GM23338 (cell line): Measurements from ENCODE around the gene GBP7.

ENCODE experiments used
- EZH2 ChIP-seq: fragments of 200-600 bp; sonication (generic); IDR thresholded peaks from one replicate; pipeline ENCODE4 v1.8.0; 2017; ENCODE audit warnings: antibody characterized with exemption, mild to moderate bottlenecking, low read depth; ENCODE audit not compliant: unreplicated experiment
- EZH2phosphoT487 ChIP-seq: fragments of 200-600 bp; sonication (generic); IDR thresholded peaks from one replicate; pipeline ENCODE4 v1.8.1; 2018; ENCODE audit warnings: antibody characterized with exemption; ENCODE audit not compliant: unreplicated experiment
- JUNB ChIP-seq: IDR thresholded peaks from one replicate; pipeline ENCODE4 v1.6.1; 2016; ENCODE audit warnings: antibody characterized with exemption; ENCODE audit not compliant: unreplicated experiment
- POLR2AphosphoS5 ChIP-seq: IDR thresholded peaks from 2 replicates; pipeline ENCODE4 v1.6.1; 2016; ENCODE audit warnings: antibody characterized with exemption, low read depth
- TF ChIP-seq, protein P1 (sequence below), 2 experiments: fragments of 200-600 bp in 1 of 2; sonication (generic) in 1 of 2; conservative IDR thresholded peaks; 2 replicates each; pipeline versions ENCODE4 v1.5.1 to v1.6.1; 2016 to 2017; ENCODE audit warnings: antibody characterized with exemption in 2 of 2, low read depth in 2 of 2, mild to moderate bottlenecking in 2 of 2, moderate library complexity in 1 of 2

DNA sequence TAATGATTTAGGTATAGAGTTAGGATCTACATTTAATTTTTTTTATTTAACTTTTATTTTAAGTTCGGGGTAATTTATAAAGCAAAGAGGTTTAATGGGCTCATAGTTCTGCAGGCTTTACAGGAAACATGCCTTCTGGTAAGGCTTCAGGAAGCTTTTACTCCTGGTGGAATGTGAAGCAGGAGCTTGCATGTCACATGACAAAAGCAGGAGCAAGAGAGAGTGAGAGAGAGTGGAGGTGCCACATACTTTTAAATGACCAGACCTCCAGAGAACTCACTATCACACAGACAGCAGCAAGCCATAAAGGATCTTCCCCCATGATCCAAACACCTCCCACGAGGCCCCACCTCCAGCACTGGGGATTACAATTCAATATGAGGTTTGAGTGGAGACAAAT, 32.3 kb downstream of the GBP7 start:
- TF ChIP-seq, protein P1, sequence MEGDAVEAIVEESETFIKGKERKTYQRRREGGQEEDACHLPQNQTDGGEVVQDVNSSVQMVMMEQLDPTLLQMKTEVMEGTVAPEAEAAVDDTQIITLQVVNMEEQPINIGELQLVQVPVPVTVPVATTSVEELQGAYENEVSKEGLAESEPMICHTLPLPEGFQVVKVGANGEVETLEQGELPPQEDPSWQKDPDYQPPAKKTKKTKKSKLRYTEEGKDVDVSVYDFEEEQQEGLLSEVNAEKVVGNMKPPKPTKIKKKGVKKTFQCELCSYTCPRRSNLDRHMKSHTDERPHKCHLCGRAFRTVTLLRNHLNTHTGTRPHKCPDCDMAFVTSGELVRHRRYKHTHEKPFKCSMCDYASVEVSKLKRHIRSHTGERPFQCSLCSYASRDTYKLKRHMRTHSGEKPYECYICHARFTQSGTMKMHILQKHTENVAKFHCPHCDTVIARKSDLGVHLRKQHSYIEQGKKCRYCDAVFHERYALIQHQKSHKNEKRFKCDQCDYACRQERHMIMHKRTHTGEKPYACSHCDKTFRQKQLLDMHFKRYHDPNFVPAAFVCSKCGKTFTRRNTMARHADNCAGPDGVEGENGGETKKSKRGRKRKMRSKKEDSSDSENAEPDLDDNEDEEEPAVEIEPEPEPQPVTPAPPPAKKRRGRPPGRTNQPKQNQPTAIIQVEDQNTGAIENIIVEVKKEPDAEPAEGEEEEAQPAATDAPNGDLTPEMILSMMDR (conservative IDR thresholded peaks at IDR 0.05; ENCODE audit: low read depth in 2 of 2): no peak
- TF ChIP-seq POLR2AphosphoS5: no peak
- TF ChIP-seq EZH2: no peak
- TF ChIP-seq JUNB: no peak
- no peak for TF ChIP-seq EZH2phosphoT487
